OCI-LY1 (cell line): ENCODE data around the gene TMEM26.
"Not testable (repeated sequence)": the region's sequence is repeated elsewhere in the genome, so short reads cannot be mapped to it uniquely, and the experiment has no call there.

ENCODE experiments used
- H2AFZ ChIP-seq: fragments of 200-600 bp; sonication (generic), shearing (Covaris generic); 2 replicates; pipeline ENCODE4 v1.6.0; 2014; ENCODE audit warnings: antibody characterized with exemption, mild to moderate bottlenecking, low read length
- H3F3A ChIP-seq: fragments of 200-600 bp; sonication (generic), shearing (Covaris generic); 2 replicates; pipeline ENCODE4 v1.6.0; 2014; ENCODE audit warnings: mild to moderate bottlenecking, antibody characterized with exemption, low read length, moderate library complexity; ENCODE audit not compliant: insufficient read depth
- H3K27ac ChIP-seq: fragments of 200-600 bp; sonication (generic); 2 replicates; pipeline ENCODE4 v1.5.1; 2014; ENCODE audit warnings: low read length, mixed run types, mild to moderate bottlenecking, low read depth; ENCODE audit not compliant: poor library complexity, severe bottlenecking
- H3K27me3 ChIP-seq: fragments of 200-600 bp; sonication (generic); 2 replicates; pipeline ENCODE4 v1.6.0; 2014; ENCODE audit warnings: antibody characterized with exemption, mild to moderate bottlenecking, low read length, moderate library complexity; ENCODE audit not compliant: insufficient read depth
- H3K36me3 ChIP-seq: fragments of 200-600 bp; sonication (generic); 2 replicates; pipeline ENCODE4 v1.6.1; 2014; ENCODE audit warnings: mild to moderate bottlenecking, antibody characterized with exemption, low read length, moderate library complexity, mixed read lengths; ENCODE audit not compliant: insufficient read depth
- H3K4me1 ChIP-seq: fragments of 200-600 bp; sonication (generic); 2 replicates; pipeline ENCODE4 v1.5.1; 2014; ENCODE audit warnings: mild to moderate bottlenecking, low read length, moderate library complexity; ENCODE audit not compliant: insufficient read depth, severe bottlenecking
- H3K4me2 ChIP-seq: fragments of 200-600 bp; sonication (generic), shearing (Covaris generic); 2 replicates; pipeline ENCODE4 v1.6.1; 2014; ENCODE audit warnings: low read length
- H3K4me3 ChIP-seq: fragments of 200-600 bp; sonication (generic); 2 replicates; pipeline ENCODE4 v1.5.1; 2014; ENCODE audit warnings: low read length, low read depth, mild to moderate bottlenecking, mixed read lengths; ENCODE audit not compliant: poor library complexity, severe bottlenecking
- H3K79me2 ChIP-seq: fragments of 200-600 bp; shearing (Covaris generic); 2 replicates; pipeline ENCODE4 v1.6.1; 2016; ENCODE audit warnings: mixed run types, low read length, mixed read lengths; ENCODE audit not compliant: insufficient read depth
- H3K9ac ChIP-seq: fragments of 200-600 bp; sonication (generic), shearing (Covaris generic); 2 replicates; pipeline ENCODE4 v1.6.1; 2014; ENCODE audit warnings: mild to moderate bottlenecking, low read length, mixed read lengths
- H3K9me2 ChIP-seq: fragments of 200-600 bp; sonication (generic), shearing (Covaris generic); 2 replicates; pipeline ENCODE4 v1.6.1; 2014; ENCODE audit warnings: low read depth, mild to moderate bottlenecking, low read length, mixed read lengths
- H3K9me3 ChIP-seq: fragments of 200-600 bp; shearing (Covaris generic); 2 replicates; pipeline ENCODE4 v1.6.1; 2014; ENCODE audit warnings: low read length, mixed read lengths
- H4K20me1 ChIP-seq: fragments of 200-600 bp; sonication (generic), shearing (Covaris generic); 2 replicates; pipeline ENCODE4 v1.6.0; 2016; ENCODE audit warnings: mild to moderate bottlenecking, low read length; ENCODE audit not compliant: insufficient read depth
- EZH2 ChIP-seq: fragments of 200-600 bp; sonication (generic), shearing (Covaris generic); IDR thresholded peaks from 2 replicates; pipeline ENCODE4 v1.8.0; 2017; ENCODE audit warnings: borderline replicate concordance, mixed run types, mild to moderate bottlenecking, antibody characterized with exemption, low read length, moderate library complexity, mixed read lengths
- TF ChIP-seq, protein P1 (sequence below): fragments of 200-600 bp; sonication (generic), shearing (Covaris generic); IDR thresholded peaks from 2 replicates; pipeline ENCODE4 v1.5.1; 2017; ENCODE audit warnings: mild to moderate bottlenecking, antibody characterized with exemption, low read length, moderate library complexity, mixed read lengths

Gene TMEM26

DNA sequence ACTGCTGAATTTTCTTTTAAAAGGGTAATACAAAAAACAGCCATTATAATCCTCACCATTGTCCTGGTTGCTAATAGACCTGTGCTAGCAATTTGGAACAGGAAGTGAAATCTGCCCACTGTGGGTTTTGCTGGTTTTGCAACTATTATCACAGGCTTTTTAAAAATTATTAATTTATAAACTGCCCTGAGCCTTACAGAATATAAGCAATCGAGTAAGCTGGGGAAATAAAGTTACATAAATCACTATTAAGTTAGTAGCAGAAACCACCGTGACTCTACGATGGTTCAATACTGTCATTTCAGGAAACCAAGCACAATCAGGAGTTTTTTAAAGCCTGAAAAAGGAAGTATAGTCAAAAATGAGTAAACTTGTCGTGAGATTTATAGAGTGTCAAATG, 62.3 kb downstream of the TMEM26 start:
- H3F3A ChIP-seq, result no peaks in the 10 kb centered on the region
- H3K79me2 ChIP-seq, result no peaks in the 10 kb centered on the region
- no peaks in the 10 kb centered on the region for H3K9me3 ChIP-seq
- no peaks in the 10 kb centered on the region for H3K4me1 ChIP-seq
- TF ChIP-seq EZH2, result no peak
- TF ChIP-seq, protein P1, sequence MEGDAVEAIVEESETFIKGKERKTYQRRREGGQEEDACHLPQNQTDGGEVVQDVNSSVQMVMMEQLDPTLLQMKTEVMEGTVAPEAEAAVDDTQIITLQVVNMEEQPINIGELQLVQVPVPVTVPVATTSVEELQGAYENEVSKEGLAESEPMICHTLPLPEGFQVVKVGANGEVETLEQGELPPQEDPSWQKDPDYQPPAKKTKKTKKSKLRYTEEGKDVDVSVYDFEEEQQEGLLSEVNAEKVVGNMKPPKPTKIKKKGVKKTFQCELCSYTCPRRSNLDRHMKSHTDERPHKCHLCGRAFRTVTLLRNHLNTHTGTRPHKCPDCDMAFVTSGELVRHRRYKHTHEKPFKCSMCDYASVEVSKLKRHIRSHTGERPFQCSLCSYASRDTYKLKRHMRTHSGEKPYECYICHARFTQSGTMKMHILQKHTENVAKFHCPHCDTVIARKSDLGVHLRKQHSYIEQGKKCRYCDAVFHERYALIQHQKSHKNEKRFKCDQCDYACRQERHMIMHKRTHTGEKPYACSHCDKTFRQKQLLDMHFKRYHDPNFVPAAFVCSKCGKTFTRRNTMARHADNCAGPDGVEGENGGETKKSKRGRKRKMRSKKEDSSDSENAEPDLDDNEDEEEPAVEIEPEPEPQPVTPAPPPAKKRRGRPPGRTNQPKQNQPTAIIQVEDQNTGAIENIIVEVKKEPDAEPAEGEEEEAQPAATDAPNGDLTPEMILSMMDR, result no peak
- no peak overlapping the region for H2AFZ ChIP-seq
- H3K4me3 ChIP-seq, result no peak overlapping the region
- H3K9me2 ChIP-seq, result no peaks in the 10 kb centered on the region
- no peaks in the 10 kb centered on the region for H3K27me3 ChIP-seq
- H4K20me1 ChIP-seq, result no peaks in the 10 kb centered on the region
- no peak overlapping the region for H3K9ac ChIP-seq
- H3K36me3 ChIP-seq, result no peaks in the 10 kb centered on the region
- H3K27ac ChIP-seq, result no peak overlapping the region
- H3K4me2 ChIP-seq, result no peak overlapping the region

DNA sequence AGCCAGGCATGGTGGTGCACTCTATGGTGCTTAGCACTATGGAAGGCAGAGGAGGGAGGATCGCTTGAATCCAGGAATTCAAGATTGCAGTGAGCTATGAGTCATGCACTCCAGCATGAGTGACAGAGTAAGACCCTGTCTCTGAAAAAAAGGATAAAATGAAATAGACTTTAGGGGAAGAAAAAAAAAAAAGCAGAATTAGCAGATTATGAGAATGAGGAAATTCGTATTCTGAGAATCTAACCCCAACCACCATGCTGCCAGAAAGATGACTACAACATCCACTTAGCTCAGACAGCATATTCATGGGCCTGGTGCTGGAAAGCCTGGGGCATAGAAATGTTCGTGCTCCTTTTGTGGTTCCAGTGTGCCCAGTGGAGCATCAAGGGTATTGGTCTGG, 63.3 kb downstream of the TMEM26 start:
- no peaks in the 10 kb centered on the region for H3K36me3 ChIP-seq
- H2AFZ ChIP-seq, result no peak overlapping the region
- no peaks in the 10 kb centered on the region for H3K9me3 ChIP-seq
- H3K9me2 ChIP-seq, result no peaks in the 10 kb centered on the region
- TF ChIP-seq, protein P1, result no peak
- no peak for TF ChIP-seq EZH2
- H3K4me2 ChIP-seq, result no peak overlapping the region
- H3K79me2 ChIP-seq, result no peaks in the 10 kb centered on the region
- no peak overlapping the region for H3K4me3 ChIP-seq
- no peaks in the 10 kb centered on the region for H3K27me3 ChIP-seq
- no peaks in the 10 kb centered on the region for H3K4me1 ChIP-seq
- no peaks in the 10 kb centered on the region for H4K20me1 ChIP-seq
- H3F3A ChIP-seq, result no peaks in the 10 kb centered on the region
- no peak overlapping the region for H3K27ac ChIP-seq
- H3K9ac ChIP-seq, result no peak overlapping the region

DNA sequence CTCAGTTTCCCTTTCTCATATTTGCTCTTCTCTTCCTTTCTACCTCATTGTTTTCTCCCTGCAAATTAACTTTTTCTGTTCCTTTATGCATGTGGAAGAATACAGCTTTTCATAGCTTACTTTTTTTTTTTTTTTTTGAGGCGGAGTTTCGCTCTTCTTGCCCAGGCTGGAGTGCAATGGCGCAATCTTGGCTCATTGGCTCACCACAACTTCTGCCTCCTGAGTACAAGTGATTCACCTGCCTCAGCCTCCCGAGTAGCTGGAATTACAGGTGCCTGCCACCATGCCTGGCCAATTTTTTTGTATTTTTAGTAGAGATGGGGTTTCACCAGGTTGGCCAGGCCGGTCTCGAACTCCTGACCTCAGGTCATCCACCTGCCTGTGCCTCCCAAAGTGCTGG, 64.2 kb downstream of the TMEM26 start:
- H3K27me3 ChIP-seq, H3K36me3 ChIP-seq, H3K4me1 ChIP-seq, H3K4me3 ChIP-seq, H3K27ac ChIP-seq, H3K9ac ChIP-seq, H4K20me1 ChIP-seq, H3K4me2 ChIP-seq, H3K79me2 ChIP-seq, H3F3A ChIP-seq, H2AFZ ChIP-seq, H3K9me3 ChIP-seq, H3K9me2 ChIP-seq: not testable (repeated sequence)

DNA sequence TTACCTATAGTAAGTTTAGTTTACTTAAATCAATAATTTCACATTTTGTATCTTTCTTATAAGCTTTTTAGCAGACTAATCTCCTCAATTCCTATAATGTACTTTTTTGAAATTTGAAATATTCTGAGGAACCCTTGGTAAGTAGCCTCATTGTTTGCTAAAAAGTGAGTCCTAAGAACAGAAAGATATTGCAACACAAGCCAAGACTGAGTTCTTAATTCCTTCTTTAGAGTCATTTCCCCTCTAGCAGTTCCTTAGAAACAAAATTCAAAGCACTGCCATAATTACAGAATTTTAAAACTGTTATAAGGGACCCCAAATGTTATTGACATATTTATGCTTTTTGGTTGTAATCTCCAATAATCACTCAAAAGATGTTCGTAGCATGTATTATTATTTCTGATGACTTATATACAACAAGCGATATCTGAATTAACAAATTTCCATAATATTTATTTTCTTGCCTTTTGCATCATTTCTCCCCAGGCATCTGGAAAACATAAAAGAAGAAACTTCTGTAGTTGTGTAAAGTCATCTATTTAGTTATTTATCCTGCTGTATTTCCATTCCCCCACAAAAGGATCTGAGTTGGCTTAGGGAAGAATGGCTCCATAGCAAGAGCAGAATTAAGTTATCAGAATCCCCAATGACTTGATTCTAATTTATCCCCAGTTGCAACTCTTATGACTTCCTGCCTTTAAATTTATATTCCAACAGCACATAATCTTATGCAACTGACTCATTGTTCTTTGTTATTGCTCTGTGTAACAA, 67.8 kb downstream of the TMEM26 start:
- H3K27ac ChIP-seq, result no peak overlapping the region
- no peaks in the 10 kb centered on the region for H3K36me3 ChIP-seq
- no peak overlapping the region for H2AFZ ChIP-seq
- H3K4me1 ChIP-seq, result no peaks in the 10 kb centered on the region
- H3K4me2 ChIP-seq, result no peak overlapping the region
- no peaks in the 10 kb centered on the region for H3K9me3 ChIP-seq
- H3K4me3 ChIP-seq, result no peak overlapping the region
- no peak overlapping the region for H3K9ac ChIP-seq
- TF ChIP-seq EZH2, result no peak
- TF ChIP-seq, protein P1, result no peak
- H3K9me2 ChIP-seq, result no peaks in the 10 kb centered on the region
- H3F3A ChIP-seq, result no peaks in the 10 kb centered on the region
- H4K20me1 ChIP-seq, result no peaks in the 10 kb centered on the region
- no peaks in the 10 kb centered on the region for H3K79me2 ChIP-seq
- no peaks in the 10 kb centered on the region for H3K27me3 ChIP-seq

DNA sequence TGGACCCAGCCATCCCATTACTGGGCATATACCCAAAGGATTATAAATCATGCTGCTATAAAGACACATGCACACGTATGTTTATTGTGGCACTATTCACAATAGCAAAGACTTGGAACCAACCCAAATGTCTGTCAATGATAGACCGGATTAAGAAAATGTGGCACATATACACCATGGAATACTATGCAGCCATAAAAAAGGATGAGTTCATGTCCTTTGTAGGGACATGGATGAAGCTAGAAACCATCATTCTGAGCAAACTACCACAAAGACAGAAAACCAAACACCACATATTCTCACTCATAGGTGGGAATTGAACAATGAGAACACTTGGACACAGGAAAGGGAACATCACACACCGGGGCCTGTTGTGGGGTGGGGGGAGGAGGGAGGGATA, 72.0 kb downstream of the TMEM26 start:
- H3K27ac ChIP-seq, H3K9me2 ChIP-seq, H3K4me2 ChIP-seq, H2AFZ ChIP-seq, H3K36me3 ChIP-seq, H3K27me3 ChIP-seq, H3K79me2 ChIP-seq, H4K20me1 ChIP-seq, H3K9ac ChIP-seq, H3F3A ChIP-seq, H3K9me3 ChIP-seq, H3K4me1 ChIP-seq, H3K4me3 ChIP-seq: not testable (repeated sequence)
